Measurements from ENCODE around the gene KIF27.
"Not testable (repeated sequence)": the region's sequence is repeated elsewhere in the genome, so short reads cannot be mapped to it uniquely, and the experiment has no call there.

Gene KIF27

GRCh38 chr9:83956436-83957247, 35.4 kb upstream of the KIF27 start:
- Histone ChIP-seq H3K9me3 (no peaks in the 10 kb centered on the region), H3K4me3 (peak overlapping the region; percentile 73 to 81), H3K27ac (peak overlapping the region; percentile 79 to 94), H3K27me3 (no peaks in the 10 kb centered on the region), H3K4me1 (peaks cover 0 to 20% (median 8%) of the 10 kb centered on the region in 4 donors), H3K36me3 (peaks cover 15 to 26% (median 19%) of the 10 kb centered on the region in 3 donors)
- peak; percentile 56 to 85 for DNase-seq
- TF ChIP-seq, protein P1, sequence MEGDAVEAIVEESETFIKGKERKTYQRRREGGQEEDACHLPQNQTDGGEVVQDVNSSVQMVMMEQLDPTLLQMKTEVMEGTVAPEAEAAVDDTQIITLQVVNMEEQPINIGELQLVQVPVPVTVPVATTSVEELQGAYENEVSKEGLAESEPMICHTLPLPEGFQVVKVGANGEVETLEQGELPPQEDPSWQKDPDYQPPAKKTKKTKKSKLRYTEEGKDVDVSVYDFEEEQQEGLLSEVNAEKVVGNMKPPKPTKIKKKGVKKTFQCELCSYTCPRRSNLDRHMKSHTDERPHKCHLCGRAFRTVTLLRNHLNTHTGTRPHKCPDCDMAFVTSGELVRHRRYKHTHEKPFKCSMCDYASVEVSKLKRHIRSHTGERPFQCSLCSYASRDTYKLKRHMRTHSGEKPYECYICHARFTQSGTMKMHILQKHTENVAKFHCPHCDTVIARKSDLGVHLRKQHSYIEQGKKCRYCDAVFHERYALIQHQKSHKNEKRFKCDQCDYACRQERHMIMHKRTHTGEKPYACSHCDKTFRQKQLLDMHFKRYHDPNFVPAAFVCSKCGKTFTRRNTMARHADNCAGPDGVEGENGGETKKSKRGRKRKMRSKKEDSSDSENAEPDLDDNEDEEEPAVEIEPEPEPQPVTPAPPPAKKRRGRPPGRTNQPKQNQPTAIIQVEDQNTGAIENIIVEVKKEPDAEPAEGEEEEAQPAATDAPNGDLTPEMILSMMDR (IDR thresholded peaks at IDR 0.05), result no peak
- intact Hi-C loops (cut with DNase I; ENCODE audit: low total_unique reads), result no loop called here

DNA sequence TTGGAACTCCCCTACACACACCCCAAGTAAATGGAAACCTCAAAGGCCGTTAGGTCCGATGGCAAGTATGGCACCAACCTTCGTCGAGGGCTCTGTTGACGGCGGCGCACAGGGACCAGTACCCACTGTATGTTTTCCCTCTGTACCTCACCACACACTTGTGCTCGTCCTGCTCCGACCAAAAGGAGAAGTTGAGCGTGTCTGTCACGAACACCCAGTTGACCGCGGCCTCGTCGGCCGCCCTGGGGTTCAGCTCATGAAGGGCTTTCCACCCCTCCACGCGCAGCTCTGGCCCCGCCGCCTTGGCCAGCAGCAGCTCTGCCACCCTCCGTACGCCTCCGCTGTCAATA, 34.8 kb upstream of the KIF27 start:
- DNase-seq, result peak; percentile 36 to 72

DNA sequence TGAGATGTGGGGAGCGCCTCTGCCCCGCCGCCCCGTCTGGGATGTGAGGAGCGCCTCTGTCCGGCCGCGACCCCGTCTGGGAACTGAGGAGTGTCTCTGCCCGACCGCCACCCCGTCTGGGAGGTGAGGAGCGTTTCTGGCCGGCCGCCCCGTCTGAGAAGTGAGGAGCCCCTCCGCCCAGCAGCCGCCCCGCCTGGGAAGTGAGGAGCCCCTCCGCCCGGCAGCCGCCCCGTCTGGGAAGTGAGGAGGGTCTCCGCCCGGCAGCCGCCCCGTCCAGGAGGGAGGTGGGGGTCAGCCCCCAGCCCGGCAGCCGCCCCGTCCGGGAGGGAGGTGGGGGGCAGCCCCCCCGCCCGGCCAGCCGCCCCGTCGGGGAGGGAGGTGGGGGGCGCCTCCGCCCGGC, 26.9 kb upstream of the KIF27 start:
- H3K9me3 ChIP-seq; H3K27ac ChIP-seq; H3K4me3 ChIP-seq; H3K4me1 ChIP-seq; intact Hi-C loops (cut with DNase I; ENCODE audit: low total_unique reads); H3K27me3 ChIP-seq; DNase-seq: not testable (repeated sequence)
- H3K36me3 ChIP-seq, result peaks cover 27 to 48% (median 32%) of the 10 kb centered on the region in 3 donors

More for the DNA sequence above, 34.8 kb upstream of the KIF27 start:
- TF ChIP-seq, protein P1 (IDR thresholded peaks at IDR 0.05), result no peak
- H3K36me3 ChIP-seq, result peaks cover 15 to 27% (median 23%) of the 10 kb centered on the region in 3 donors
- peak overlapping the region; percentile 73 to 81 for H3K4me3 ChIP-seq
- H3K9me3 ChIP-seq, result no peaks in the 10 kb centered on the region
- intact Hi-C loops (cut with DNase I; ENCODE audit: low total_unique reads), result no loop called here
- H3K27me3 ChIP-seq, result no peaks in the 10 kb centered on the region
- H3K27ac ChIP-seq, result peak overlapping the region; percentile 79 to 94
- peaks cover 0 to 20% (median 8%) of the 10 kb centered on the region in 4 donors for H3K4me1 ChIP-seq

- H3K27ac ChIP-seq, result no peak overlapping the region
Observed at GRCh38 chr9:83940590-83941303, 19.5 kb upstream of the KIF27 start.

DNA sequence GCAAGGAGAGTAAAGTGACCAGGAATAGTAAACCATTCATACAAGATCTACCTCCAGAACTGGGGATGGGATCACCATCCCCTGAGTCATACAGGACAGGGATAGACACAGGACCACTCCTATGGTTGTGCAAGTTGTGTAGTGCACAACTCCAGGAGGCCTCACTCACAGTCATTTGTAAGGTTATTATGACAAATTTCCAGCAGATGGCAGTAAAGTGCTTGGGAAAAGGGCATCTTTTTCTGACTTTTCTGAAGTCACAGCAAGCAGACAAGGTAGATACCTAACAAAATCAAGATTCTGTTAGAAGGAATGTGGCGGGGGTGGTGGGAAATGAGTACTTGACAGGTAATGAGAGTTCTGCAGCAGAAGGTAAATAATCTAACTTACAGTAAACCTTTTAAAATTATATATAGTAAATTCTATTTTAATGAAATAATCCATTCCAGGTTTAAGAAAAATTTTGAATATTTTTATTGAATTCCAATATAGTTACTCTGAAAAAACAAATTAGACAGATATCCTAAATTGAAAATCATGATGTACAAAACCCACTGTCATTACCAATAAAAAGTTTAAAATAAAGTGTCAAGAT, 16.7 kb upstream of the KIF27 start:
- intact Hi-C loops (cut with DNase I; ENCODE audit: low total_unique reads), result loop anchor here (2.0 kb wide), 1 partner anchor 323 kb away; no protein-coding TSS in a partner anchor
- Histone ChIP-seq H3K9me3 (no peaks in the 10 kb centered on the region), H3K36me3 (peaks cover 11 to 45% (median 29%) of the 10 kb centered on the region in 3 donors), H3K27me3 (no peaks in the 10 kb centered on the region), H3K4me3 (no peak overlapping the region), H3K27ac (no peak overlapping the region), H3K4me1 (no peaks in the 10 kb centered on the region)
- DNase-seq, result no peak
- TF ChIP-seq, protein P1 (IDR thresholded peaks at IDR 0.05), result peak; percentile 68 to 71

More at GRCh38 chr9:83940590-83941303, 19.5 kb upstream of the KIF27 start:
- Histone ChIP-seq H3K27me3 (no peaks in the 10 kb centered on the region), H3K4me1 (no peaks in the 10 kb centered on the region), H3K4me3 (no peak overlapping the region), H3K36me3 (peaks cover 24 to 62% (median 41%) of the 10 kb centered on the region in 3 donors), H3K9me3 (no peaks in the 10 kb centered on the region)
- TF ChIP-seq, protein P1 (IDR thresholded peaks at IDR 0.05), result no peak
- intact Hi-C loops (cut with DNase I; ENCODE audit: low total_unique reads), result no loop called here
- no peak for DNase-seq

Measured in tibial artery (tissue), 4 donors.